Stomach (tissue), 9 donors: ENCODE measurements around the gene CEMIP. TPM values are rescaled to one million over a fixed set of nuclear protein-coding genes. Genes with fewer than 3 reads are reported as not detected.

Experiments used
- DNase-seq, 2 donors: peaks; one replicate each; pipeline versions ENCODE4 v3.0.0 to v3.0.0-alpha.2; 2013 to 2019
- H3K27ac ChIP-seq, 5 donors: fragments of 200-600 bp in 4 of 5; sonication (generic) in 4 of 5; one replicate each; pipeline ENCODE4 v1.5.1; 2013 to 2019; ENCODE audit warnings: mild to moderate bottlenecking in 1 of 5, moderate library complexity in 1 of 5
- H3K27me3 ChIP-seq, 3 donors: fragments of 200-600 bp; sonication (generic); one replicate each; pipeline ENCODE4 v1.5.1; 2017 to 2019; ENCODE audit warnings: mixed run types in 1 of 3
- H3K36me3 ChIP-seq, 4 donors: fragments of 200-600 bp; sonication (generic); 1 replicate in 3 of 4; 2 replicates in 1 of 4; pipeline ENCODE4 v1.5.1; 2016 to 2019
- H3K4me1 ChIP-seq, 4 donors: fragments of 200-600 bp; sonication (generic); one replicate each; pipeline ENCODE4 v1.5.1; 2016 to 2019
- H3K4me3 ChIP-seq, 4 donors: fragments of 200-600 bp; sonication (generic) in 3 of 4; one replicate each; pipeline ENCODE4 v1.5.1; 2016 to 2019; ENCODE audit warnings: mild to moderate bottlenecking in 1 of 4
- H3K9me3 ChIP-seq, 4 donors: fragments of 200-600 bp; sonication (generic); one replicate each; pipeline ENCODE4 v1.5.1; 2016 to 2019
- EP300 ChIP-seq: sonication (generic); formaldehyde crosslinking; IDR thresholded peaks from one replicate; pipeline ENCODE4 v1.6.1; 2017; ENCODE audit warnings: antibody characterized with exemption
- POLR2A ChIP-seq, 4 donors: fragments of 450-650 bp; IDR thresholded peaks; one replicate each; pipeline ENCODE4 v1.6.1; 2016; ENCODE audit warnings: antibody characterized with exemption in 4 of 4, control low read depth in 2 of 4, mild to moderate bottlenecking in 1 of 4, moderate library complexity in 1 of 4
- POLR2AphosphoS5 ChIP-seq, 3 donors: sonication (generic); formaldehyde crosslinking; IDR thresholded peaks; one replicate each; pipeline ENCODE4 v1.6.1; 2016; ENCODE audit warnings: antibody characterized with exemption in 3 of 3
- WGBS, 5 donors: extraction: QIAGEN DNeasy Blood & Tissue Kit in 3 of 5; methylation state at CpG; one replicate each; pipeline versions ENCODE4 v1.1.5 to v1.1.7; 2013 to 2018; 5-methylcytosine and 5-hydroxymethylcytosine counted together
- intact Hi-C: fragments of 100-400 bp; cut with DNase I; formaldehyde crosslinking; loops from one replicate; pipeline ENCODE4 v1.15.1; 2023; ENCODE audit warnings: low total_unique reads
- polyA plus RNA-seq, 3 donors: library from polyadenylated mRNA; stranded (reverse); fragments of 200-250 nt; gene quantifications; one replicate each; pipeline ENCODE4 v1.2.3, GENCODE V29; 2013
- total RNA-seq, 5 donors: library from RNA; depleted of rRNA; stranded (reverse); fragments of >200 nt; gene quantifications; one replicate each; pipeline versions ENCODE4 v1.1.0 to v1.2.3, GENCODE V29; 2014 to 2016
- TF ChIP-seq, protein P1 (sequence below), 7 experiments: fragments of 450-650 bp in 4 of 7; fragments of 200-600 bp in 3 of 7; sonication (generic) in 3 of 7; IDR thresholded peaks; one replicate each; pipeline ENCODE4 v1.5.1; 2016 to 2019; ENCODE audit warnings: antibody characterized with exemption in 7 of 7, control low read depth in 2 of 7, mild to moderate bottlenecking in 1 of 7
- donor health status: healthy with polysubstance abuse.
- donor health status: Bipolar disorder and iron deficiency.
- donor health status: healthy.

Gene CEMIP
- total and polyA plus RNA-seq, 8 donors: 0.53 to 2.6 (median 1.4) TPM; not detected in 4

DNA sequence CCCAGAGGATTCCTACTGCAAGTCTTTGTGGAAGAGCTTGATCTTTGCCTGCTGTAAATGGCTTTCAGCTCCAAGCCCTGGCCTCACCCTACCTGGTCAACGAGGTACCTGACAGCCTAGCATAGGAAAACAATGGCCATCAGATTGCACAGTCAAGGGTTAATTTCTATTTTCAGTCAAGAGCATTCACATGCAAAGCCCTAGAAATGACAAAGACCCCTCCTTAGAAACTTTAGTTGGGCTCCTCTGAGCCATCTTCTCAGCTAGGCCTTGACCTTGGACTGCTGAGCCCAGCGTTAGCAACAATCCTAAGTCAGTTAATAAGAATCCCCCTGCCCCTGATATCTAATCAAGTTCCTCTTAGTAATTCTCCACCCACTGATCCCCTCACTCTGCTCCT lies 192.0 kb downstream of the CEMIP start:
- TF ChIP-seq, protein P1, sequence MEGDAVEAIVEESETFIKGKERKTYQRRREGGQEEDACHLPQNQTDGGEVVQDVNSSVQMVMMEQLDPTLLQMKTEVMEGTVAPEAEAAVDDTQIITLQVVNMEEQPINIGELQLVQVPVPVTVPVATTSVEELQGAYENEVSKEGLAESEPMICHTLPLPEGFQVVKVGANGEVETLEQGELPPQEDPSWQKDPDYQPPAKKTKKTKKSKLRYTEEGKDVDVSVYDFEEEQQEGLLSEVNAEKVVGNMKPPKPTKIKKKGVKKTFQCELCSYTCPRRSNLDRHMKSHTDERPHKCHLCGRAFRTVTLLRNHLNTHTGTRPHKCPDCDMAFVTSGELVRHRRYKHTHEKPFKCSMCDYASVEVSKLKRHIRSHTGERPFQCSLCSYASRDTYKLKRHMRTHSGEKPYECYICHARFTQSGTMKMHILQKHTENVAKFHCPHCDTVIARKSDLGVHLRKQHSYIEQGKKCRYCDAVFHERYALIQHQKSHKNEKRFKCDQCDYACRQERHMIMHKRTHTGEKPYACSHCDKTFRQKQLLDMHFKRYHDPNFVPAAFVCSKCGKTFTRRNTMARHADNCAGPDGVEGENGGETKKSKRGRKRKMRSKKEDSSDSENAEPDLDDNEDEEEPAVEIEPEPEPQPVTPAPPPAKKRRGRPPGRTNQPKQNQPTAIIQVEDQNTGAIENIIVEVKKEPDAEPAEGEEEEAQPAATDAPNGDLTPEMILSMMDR (IDR thresholded peaks at IDR 0.05): no peak
- TF ChIP-seq POLR2AphosphoS5 (IDR thresholded peaks at IDR 0.05) (no peak), EP300 (no peak), POLR2A (IDR thresholded peaks at IDR 0.05) (no peak)
- Histone ChIP-seq H3K27me3 (no peaks in the 10 kb centered on the region), H3K27ac (no peak overlapping the region), H3K36me3 (peaks cover 0 to 48% (median 36%) of the 10 kb centered on the region in 4 donors), H3K9me3 (no peaks in the 10 kb centered on the region), H3K4me1 (peaks cover 0 to 10% (median 3%) of the 10 kb centered on the region in 4 donors), H3K4me3 (no peak overlapping the region)
- DNase-seq: no peak
- intact Hi-C loops: no loop called here
- WGBS, 5 donors: 64 to 84% (median 75%) methylated on average over 2 of the region's 2 CpGs

DNA sequence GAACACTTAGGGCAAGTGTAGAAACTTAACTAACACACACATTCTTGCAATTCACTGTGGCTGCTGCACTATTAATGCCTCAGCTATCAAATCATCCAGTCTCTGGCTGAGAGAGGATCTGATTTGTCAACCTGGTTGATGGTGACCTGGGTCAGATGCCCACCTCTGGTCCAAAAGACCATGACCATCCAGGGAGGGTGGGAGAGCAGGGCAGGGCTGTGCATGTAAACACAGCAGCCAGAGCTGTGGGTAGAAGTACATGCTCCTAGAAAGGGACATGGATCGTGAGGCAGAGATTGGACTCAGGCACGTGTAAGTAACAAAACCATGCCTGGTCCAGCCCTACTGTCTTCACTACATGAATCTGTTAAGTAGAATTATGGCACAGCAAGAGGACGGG lies 193.1 kb downstream of the CEMIP start:
- Histone ChIP-seq H3K4me1 (peaks cover 0 to 11% (median 6%) of the 10 kb centered on the region in 4 donors), H3K9me3 (no peaks in the 10 kb centered on the region), H3K27ac (no peak overlapping the region), H3K4me3 (no peak overlapping the region), H3K27me3 (no peaks in the 10 kb centered on the region), H3K36me3 (peaks cover 0 to 57% (median 38%) of the 10 kb centered on the region in 4 donors)
- intact Hi-C loops: no loop called here
- WGBS, 5 donors: 82 to 98% (median 94%) methylated on average over 3 of the region's 3 CpGs
- TF ChIP-seq POLR2A (IDR thresholded peaks at IDR 0.05) (no peak), POLR2AphosphoS5 (IDR thresholded peaks at IDR 0.05) (no peak), EP300 (no peak)
- TF ChIP-seq, protein P1 (IDR thresholded peaks at IDR 0.05): no peak
- DNase-seq: no peak

DNA sequence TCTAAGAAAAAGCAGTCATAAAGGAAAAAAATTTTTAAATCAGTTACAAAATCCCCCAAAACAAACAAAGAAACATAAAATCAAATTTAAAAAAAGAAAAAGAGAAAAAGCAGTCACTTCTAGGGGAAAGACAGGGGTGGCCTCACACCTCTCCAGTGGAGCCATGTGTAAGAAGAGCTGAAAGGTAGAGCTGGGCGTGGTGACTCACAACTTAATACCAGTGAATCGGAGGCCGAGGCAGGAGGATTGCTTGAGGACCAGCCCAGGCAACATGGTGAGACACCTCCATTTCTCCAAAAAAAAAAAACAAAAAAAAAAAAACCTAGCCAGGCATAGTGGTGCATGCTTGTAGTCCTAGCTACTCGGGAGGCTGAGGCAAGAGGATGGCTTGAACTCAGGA lies 195.7 kb downstream of the CEMIP start:
- H3K9me3 ChIP-seq: no peaks in the 10 kb centered on the region
- no peaks in the 10 kb centered on the region for H3K27me3 ChIP-seq
- H3K4me1 ChIP-seq: peaks cover 15 to 25% (median 17%) of the 10 kb centered on the region in 4 donors
- intact Hi-C loops: no loop called here
- WGBS, 5 donors: 95 to 99% (median 98%) methylated on average over 4 of the region's 4 CpGs
- TF ChIP-seq, protein P1 (IDR thresholded peaks at IDR 0.05): no peak
- TF ChIP-seq POLR2A (IDR thresholded peaks at IDR 0.05) (no peak), POLR2AphosphoS5 (IDR thresholded peaks at IDR 0.05) (no peak), EP300 (no peak)
- H3K36me3 ChIP-seq: peaks cover 4 to 57% (median 36%) of the 10 kb centered on the region in 4 donors
- no peak for DNase-seq
- H3K27ac ChIP-seq: no peak overlapping the region
- H3K4me3 ChIP-seq: no peak overlapping the region

DNA sequence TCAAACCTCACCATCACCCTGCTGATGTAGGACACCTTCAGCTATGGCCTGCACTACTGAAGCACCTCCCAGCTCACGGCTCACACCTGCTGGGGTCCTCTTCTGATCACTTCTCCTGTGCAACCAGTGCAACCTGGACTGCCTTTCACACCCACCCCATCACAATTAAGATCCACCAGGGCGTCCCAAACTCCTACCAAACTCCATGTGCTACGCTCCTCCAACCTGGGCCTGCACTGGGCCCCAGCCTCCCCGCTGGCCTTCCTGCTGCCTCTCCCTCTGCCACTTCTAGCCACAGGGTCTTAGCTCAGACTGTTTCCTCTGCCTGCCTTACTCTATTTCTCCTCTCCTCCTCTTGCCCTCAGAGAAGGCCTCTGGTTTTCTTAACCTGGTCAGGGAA lies 197.7 kb downstream of the CEMIP start:
- WGBS, 5 donors: 75 to 99% (median 94%) methylated on average over 4 of the region's 4 CpGs
- intact Hi-C loops: no loop called here
- H3K4me3 ChIP-seq: no peak overlapping the region
- H3K4me1 ChIP-seq: peaks cover 15 to 21% (median 17%) of the 10 kb centered on the region in 4 donors
- peaks cover 14 to 76% (median 54%) of the 10 kb centered on the region in 4 donors for H3K36me3 ChIP-seq
- no peak for TF ChIP-seq EP300
- TF ChIP-seq POLR2A (IDR thresholded peaks at IDR 0.05): no peak
- DNase-seq: no peak
- no peaks in the 10 kb centered on the region for H3K27me3 ChIP-seq
- no peak overlapping the region for H3K27ac ChIP-seq
- H3K9me3 ChIP-seq: no peaks in the 10 kb centered on the region

DNA sequence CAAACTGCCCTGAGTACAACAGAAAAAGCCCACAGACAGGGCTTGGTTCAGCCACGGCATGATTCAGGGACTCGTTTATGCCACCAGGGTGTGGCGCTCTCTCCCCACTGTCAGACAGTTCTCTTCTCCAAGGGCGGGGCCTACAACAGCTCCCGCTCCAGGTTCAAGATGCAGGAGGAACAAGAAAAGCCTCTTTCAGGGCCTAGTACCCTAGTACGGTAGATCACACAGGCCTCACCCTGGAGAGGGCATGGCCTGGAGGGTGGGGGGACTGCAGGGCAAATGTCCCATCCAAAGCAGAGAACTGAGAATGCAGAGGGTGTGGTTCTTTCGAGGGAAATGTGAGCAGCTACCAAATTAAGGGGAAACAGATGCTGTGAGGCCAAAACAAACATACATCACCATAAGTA lies 198.5 kb downstream of the CEMIP start:
- H3K9me3 ChIP-seq: no peaks in the 10 kb centered on the region
- 24 to 38% (median 30%) methylated on average over 7 of the region's 7 CpGs for WGBS, 5 donors
- TF ChIP-seq POLR2AphosphoS5 (IDR thresholded peaks at IDR 0.05): peak in 1 of 3 donors; percentile 23
- TF ChIP-seq EP300: no peak
- no peak for TF ChIP-seq POLR2A (IDR thresholded peaks at IDR 0.05)
- TF ChIP-seq, protein P1 (IDR thresholded peaks at IDR 0.05): peak in 4 of 7 experiments; percentile 23 to 62 (median 42)
- H3K4me3 ChIP-seq: no peak overlapping the region
- H3K4me1 ChIP-seq: peaks cover 15 to 21% (median 17%) of the 10 kb centered on the region in 4 donors
- peak; percentile 71 to 81 for DNase-seq
- intact Hi-C loops: no loop called here
- no peaks in the 10 kb centered on the region for H3K27me3 ChIP-seq
- H3K27ac ChIP-seq: no peak overlapping the region
- peaks cover 14 to 77% (median 51%) of the 10 kb centered on the region in 4 donors for H3K36me3 ChIP-seq
